Measurements from ENCODE around the gene COL1A1.

COL1A1 gene

DNA sequence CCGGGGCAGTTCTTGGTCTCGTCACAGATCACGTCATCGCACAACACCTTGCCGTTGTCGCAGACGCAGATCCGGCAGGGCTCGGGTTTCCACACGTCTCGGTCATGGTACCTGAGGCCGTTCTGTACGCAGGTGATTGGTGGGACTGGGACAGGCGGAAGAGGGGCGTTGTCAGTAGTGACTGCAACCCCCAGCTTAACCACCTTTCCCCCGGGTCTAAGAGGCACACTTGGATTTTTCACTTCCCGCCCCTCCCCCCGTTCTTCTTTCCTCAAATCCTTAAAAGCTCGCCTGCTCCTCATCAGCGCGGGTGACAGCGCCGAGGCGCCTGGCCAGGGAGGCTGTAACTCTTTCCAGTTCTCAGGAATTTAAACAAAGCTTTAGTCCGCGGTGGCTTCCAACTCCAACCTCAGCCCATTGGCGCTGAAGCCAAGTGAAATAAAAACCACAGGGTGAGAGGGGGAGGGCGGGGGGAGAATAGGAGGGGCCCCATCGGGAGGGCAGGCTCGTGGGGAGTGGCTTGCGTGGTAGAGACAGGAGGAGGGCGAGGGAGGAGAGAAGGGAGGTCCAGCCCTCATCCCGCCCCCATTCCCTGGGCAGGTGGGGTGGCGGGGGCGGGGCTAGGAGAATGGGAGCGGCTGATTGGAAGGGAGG, 1.5 kb downstream of the COL1A1 start:
- DNase-seq: peak; percentile 61

DNA sequence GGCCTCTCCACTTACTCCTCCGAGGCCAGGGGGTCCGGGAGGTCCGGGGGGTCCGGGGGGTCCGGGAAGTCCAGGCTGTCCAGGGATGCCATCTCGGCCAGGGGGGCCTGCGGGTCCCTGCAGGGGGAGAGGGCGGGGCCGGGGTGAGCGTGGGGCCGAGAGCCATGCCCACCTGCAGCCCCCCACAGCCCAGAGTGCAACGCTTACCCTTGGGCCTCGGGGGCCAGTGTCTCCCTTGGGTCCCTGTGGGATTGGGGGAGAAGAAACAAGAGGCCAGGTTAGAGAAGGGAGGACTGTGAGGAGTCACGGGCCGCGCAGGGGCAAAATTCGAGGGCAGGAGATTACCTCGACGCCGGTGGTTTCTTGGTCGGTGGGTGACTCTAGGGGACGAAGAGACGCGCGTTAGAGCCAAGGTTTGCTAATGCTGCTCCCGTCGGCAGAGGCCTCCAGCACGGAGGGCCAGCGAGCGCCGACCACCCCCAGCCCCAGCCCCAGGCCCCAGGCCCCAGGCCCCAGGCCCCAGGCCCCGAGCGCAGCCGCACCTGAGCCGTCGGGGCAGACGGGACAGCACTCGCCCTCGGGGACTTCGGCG, 2.1 kb downstream of the COL1A1 start:
- DNase-seq: no peak

DNA sequence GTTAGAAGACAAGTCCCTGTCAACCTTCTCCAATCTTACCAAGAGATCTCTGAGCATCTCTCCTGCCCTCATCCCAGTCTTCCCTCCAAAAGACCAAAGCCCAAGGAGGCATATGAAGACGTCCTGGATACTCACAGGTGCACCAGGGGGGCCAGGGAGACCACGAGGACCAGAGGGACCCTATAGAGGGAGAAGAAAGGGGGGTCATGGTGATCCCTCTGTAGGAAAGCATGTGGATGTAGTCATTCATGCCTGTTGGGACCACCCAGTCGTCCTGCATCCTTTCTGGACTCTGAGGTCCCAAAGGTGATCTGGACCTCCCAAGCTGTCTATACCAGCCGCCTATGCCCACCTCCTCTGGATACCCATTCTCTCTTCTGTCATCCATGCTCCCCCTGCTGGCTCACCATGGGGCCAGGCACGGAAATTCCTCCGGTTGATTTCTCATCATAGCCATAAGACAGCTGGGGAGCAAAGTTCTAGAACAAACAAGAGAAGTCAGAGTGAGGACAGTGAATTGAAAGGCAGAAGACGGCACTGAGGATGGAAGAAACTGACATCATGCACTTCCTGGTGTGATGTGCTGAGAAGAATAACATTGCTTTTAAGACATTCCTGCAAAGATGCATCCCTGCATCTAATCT, 3.3 kb downstream of the COL1A1 start:
- DNase-seq: peak; percentile 22

DNA sequence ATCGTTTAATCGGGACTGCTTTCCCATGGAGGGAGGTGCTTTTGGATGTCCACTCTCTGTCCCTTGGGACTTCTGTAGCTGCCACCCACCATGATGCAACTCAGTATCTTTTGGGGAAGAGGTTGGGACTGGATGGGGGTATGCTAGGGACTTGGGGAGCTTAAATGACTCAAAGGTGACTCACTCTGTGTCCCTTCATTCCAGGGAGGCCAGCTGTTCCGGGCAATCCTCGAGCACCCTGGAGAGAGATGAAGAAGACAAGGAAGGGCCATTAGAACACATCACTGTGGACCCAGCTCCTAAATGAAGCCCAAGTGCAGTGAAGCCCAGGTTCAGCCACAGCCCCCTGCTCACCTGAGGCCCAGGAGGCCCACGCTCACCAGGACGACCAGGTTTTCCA, 4.6 kb downstream of the COL1A1 start:
- no peak for DNase-seq

DNA sequence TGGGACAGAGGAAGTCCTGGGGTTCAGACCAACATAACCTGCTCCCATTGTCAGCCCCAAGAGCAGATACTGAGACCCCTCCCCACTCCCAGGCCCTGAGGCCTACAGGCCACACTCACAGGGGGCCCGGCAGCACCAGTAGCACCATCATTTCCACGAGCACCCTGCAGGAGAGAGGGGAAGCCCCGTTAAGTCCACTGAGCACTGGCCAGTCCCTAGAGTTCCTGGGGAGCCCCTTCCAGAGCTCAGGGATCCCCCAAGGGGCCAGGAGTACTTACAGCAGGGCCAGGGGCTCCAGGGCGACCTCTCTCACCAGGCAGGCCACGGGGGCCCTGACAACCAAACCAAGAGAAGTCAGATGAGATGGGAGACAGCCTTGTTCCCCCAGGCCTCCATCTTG, 5.4 kb downstream of the COL1A1 start:
- DNase-seq: no peak

DNA sequence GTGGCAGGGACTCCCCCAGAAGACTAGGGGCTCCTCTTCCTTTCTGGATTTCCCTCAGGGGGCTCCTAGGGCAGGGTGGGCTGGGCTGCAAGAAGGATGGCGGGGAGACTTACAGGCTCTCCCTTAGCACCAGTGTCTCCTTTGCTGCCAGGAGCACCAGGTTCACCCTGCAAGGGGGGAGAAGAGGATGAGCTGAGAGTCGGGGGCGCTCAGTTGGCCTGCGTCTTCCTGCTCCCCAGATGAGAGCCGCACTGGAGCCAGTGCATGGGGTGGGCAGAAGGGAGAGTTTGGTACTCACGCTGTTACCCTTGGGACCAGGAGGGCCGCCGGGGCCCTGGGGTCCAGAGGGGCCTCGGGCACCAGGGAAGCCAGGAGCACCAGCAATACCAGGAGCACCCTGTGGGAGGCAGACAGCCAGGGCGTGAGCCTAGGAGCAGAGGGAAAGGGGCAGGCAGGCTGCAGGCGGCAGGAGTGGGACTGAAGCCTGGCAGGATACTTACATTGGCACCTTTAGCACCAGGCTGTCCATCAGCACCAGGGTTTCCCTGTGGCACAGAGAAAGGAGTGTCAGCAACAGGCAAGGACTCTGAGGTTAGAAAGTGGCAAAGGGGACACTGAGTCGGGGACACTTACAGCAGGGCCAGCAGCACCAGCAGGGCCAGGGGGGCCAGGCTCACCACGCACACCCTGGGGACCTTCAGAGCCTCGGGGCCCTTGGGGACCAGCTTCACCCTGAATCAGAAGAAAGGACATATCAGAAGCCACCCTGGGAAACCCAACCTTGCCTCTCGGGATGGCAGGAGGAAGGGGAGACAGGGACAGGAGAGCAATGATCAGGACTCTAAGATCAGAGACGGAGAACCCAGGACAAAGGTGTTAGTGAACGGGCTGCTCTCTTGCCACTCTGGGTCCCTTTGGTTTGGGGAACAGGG, 6.2 kb downstream of the COL1A1 start:
- DNase-seq: no peak

DNA sequence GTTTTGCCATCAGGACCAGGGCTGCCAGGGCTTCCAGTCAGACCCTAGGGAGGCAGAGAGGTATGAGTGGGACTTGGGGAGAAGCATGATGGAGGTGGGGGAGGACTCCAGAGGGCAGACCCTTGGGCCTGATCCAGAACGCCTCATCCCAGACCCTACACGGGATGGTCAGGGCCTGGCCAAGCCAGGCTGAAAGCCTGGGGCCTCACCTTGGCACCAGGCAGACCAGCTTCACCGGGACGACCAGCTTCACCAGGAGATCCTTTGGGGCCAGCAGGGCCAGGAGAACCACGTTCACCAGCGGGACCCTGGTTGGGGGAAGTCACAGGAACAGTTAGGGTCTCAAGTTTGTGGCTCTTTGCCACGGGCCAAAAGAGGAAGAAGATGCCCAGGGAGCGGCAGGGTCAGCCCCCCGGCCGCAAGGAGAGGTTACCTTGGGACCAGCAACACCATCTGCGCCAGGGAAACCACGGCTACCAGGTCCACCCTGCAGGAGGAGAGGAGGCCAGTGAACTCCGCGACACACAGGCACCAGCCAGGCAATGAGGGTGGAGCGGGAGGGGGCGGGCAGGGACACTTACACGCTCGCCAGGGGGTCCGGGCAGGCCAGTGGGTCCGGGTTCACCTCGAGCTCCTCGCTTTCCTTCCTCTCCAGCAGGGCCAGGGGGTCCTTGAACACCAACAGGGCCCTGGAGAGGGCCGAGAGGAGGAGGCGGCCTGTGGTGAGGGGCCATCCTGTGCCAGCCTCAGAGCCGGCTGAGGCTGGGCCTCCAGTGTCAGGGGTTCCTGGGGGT, 7.1 kb downstream of the COL1A1 start:
- DNase-seq: no peak

DNA sequence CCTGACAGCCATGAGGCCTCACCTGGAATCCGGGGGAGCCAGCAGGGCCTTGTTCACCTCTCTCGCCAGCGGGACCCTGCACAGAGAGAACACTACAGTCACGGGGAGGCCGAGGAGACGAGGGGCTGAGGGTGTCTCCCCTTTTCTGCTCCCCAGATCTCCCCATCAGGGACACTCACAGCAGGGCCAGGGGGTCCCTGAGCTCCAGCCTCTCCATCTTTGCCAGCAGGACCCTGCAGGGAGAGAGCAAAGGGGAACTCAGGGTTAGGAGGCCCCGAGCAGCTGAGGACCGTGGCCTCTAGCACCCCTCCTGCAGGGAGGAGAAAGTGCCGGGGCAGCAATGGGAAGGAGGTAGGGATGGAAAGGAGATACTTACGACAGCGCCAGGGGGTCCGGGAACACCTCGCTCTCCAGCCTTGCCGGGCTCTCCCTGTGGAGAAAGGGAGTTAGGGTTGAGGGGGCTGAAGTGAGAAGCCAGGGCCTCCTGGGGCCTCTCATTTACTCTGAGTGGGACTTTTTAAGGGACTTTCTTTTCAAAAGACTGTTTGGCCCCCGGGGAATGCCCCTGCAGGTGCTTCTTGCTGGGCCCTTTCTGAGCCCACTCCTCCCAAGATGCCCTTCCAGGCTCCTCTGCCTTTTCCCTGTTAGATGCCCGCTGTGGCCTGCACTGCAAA, 8.7 kb downstream of the COL1A1 start:
- no peak for DNase-seq

DNA sequence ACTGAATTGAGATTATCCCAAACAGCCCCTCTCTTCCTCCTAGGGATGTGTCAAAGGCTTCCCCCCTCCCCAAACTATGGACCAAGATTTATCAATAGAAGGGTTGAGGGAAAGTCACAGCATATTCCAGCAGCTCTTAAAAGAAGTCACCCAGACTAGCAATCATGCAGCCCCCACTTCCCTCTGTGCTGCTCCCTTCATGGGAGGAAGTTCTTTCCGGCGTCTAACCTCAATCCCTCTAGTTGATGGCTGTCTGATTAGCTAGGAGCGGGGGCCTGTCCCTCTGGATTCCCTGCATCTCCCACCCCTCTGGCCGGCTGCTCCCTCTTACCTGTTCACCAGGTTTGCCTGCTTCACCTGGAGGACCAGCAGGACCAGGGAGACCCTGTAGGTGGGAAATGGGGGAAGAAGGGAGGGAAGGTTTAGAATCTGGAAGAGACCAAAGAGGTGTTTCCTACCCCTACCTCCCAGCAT, 9.2 kb downstream of the COL1A1 start:
- DNase-seq: no peak

DNA sequence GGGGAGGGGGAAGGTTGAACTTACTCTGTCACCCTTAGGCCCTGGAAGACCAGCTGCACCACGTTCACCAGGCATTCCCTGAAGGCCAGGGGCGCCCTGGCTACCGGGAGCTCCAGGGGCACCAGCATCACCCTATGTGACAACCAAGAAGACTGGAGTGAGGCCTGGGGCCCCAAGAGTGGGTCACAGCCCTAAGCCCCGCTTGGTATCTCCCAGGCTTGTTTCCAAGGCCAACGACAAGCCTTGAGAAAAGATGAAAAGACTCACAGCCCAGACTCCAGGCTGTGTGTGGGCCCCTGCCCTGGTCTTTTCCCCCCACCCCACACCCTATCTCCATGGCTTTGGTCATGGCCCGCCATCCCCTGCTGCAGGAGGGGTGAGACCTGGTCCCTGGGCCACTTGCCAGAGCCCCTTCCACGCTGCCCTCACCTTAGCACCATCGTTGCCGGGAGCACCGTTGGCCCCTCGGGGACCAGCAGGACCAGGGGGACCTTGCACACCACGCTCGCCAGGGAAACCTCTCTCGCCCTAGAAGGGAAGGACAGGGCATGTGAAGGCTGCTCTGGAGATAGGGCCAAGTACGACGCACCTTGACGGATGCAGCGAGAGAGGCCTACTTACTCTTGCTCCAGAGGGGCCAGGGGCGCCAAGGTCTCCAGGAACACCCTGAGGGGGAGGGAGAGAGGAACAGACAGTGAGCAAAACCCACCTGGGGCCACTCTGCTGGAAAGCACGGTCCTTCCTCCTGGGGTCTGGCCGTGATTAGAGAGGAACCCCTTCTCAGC, 9.9 kb downstream of the COL1A1 start:
- DNase-seq: no peak

DNA sequence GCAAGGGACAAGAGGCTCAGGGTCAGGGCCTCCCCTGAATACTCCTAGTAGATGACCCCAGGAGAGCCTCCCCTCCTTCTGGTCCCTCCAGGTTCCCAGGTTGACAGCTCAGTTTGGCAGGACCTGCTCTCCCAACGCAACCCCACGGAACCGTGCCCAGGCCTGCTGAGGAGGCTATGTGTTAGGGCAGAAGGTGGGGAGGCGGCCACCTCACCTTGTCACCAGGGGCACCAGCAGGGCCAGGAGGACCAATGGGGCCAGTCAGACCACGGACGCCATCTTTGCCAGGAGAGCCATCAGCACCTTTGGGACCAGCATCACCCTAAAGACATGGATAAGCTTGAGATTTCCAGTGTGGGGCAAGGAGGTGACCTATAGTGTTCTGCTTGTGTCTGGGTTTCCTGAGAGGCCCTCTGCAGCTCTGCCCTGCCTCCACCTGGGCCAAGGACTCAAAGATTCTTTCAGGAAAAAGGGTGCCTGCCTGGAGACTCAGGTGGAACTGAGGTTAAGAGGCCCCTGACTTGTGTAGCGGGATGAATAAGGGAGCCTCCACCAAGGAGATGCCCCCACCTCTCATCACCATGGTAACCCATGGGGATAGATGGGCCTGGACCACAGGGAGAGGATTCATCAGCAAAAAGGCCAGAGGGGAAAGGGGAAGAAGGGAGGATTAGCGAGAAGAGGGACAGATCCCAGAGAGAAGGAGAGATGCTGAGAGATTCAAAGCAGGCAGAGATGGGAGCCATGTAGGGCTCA, 10.7 kb downstream of the COL1A1 start:
- no peak for DNase-seq

DNA sequence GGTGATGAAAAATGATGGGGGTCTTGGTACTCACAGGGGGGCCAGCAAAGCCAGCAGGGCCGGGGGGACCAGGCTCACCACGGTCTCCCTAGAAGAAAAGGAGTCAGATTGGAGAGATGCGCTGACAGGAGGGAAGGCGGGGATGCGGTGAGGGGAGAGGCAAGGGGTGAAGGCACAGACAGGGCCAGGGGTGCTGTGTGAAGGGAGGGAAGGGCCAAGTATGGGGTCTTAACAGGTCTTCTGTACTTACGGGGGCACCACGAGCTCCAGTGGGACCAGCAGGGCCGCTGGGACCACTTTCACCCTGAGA, 11.2 kb downstream of the COL1A1 start:
- DNase-seq: no peak

DNA sequence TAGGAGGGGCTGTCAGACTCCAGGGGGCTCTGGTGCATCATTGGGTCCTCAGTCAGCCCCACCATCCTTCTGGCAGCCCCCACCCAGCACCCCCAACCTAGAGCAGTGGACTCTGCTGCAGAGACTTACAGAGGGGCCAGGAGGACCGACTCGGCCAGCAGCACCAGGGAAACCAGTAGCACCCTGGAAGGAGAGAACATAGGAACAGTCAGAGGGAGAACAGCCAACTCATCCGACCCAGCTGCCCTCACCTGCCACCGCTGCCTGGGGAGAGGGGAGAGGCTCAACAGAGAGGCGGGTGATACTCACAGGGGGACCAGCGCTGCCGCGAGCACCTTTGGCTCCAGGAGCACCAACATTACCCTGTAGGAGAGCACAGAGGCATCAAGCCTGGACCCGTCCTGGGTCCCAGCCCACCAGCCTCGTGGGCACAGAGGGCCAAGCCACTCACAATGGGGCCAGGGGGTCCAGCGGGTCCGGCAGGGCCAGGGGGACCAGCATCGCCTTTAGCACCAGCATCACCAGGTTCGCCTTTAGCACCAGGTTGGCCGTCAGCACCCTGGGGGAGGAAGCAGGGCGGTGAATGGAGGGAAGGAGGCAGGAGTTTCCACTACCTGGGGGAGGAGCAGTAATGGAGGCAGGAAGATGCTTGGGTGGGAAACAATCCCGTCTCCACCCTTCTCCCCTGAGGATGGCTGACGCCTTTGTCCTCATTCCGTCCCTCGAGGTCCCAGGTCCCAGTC, 11.7 kb downstream of the COL1A1 start:
- DNase-seq: no peak

DNA sequence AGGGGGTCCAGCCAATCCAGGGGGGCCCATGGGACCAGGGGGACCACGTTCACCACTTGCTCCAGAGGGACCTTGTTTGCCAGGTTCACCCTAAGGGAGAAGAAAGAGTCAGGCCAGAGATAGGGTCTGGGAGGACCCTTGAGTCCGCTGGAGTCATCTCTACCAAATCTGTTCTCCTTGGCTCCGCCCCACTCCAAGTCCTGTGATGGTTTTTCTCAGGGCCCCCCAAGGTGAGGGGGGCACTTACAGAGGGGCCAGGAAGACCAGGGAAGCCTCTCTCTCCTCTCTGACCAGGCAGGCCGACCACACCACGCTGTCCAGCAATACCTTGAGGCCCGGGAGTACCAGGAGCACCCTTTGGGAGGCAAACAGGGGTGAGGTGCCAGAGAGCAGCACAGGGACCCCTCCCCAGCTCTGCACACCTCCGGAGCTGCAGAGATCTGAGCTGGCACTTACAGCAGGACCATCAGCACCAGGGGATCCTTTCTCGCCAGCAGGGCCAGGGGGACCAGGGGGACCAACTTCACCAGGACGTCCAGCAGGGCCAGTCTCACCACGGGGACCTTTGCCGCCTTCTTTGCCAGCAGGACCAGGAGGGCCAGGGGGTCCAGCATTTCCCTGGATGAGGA, 12.4 kb downstream of the COL1A1 start:
- DNase-seq: no peak

DNA sequence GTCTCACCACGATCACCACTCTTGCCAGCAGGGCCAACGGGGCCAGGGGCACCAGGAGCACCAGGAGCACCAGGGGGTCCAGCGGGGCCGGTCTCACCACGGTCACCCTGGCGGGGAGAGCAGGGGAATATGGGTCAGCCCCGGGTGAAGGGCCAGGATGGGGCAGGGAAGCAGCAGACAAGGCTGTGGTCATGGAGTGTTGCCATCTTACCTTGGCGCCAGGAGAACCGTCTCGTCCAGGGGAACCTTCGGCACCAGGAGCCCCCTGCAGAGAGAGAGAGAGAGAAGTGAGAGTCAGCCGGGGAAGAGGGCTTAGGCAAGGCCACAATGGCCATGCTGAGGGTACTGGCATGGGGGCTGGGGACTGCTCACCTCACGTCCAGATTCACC, 12.9 kb downstream of the COL1A1 start:
- no peak for DNase-seq

DNA sequence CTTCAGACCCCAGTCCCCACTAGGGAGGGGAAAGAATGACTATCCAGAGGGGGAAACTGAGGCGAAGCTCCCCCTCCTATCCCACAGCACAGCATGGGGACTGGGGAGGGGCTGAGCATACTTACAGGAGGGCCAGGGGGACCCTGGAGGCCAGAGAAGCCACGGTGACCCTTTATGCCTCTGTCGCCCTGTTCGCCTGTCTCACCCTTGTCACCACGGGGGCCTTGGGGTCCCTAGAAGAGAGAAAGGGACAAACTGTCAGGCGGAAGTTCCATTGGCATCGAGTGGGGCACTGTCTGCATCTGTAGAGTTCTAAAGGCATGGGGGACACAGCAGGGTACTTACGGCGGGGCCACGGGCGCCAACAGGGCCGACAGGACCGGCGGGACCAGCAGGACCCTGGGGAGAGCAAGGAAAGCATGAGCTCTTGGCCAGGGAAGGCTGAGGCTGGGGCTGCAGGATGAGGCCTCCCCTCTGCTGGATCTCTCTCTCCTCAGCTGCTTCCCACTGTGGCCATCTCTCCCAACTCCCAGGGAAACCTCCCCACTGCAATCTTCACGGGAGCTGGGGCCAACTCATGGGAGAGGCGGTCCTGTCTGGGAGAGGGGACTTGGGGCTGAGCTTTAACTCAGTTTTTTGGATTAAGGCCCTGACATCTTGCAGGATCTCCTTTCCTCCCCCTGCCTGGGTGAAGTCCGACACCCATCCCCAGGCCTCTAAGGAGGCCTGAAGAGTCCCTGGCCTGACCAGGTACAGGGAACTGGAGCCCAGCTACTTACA, 13.5 kb downstream of the COL1A1 start:
- DNase-seq: no peak

DNA sequence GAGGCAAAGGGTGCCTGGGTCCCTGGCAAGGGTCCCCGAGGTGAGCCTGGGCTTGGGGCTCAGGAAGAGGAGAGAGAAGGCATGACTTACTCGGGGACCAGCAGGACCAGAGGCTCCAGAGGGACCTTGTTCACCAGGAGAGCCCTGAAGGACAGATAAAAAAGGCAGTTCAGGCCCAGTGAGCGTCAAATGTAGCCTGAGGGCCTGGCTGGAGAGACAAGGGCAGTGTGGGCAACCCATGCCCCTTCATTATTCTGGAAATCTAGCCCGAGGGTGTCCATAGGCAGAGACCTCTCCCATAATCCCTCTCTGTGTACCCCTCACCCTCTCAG, 14.1 kb downstream of the COL1A1 start:
- no peak for DNase-seq

DNA sequence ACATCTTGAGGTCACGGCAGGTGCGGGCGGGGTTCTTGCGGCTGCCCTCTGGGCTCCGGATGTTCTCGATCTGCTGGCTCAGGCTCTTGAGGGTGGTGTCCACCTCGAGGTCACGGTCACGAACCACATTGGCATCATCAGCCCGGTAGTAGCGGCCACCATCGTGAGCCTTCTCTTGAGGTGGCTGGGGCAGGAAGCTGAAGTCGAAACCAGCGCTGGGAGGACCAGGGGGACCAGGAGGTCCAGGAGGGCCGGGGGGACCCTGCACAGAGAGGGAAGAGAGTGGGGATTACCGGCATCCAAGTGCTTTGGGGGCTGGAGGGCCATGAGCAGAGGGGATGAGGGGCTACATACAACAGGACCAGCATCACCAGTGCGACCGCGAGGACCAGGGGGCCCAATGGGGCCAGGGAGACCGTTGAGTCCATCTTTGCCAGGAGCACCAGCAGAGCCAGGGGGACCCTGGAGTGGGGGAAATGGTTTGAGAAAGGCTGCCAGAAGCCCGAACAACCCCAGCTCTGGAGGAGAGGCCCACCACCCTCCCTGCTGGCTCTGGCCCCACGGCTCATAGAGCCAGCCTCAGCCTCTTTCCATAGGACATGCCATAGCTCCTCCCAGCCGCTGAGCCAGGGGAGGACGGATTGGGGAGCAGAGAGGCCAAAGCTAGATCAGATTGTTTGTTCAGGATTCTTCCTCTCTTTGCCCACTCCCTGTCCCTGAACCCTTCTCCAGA, 14.6 kb downstream of the COL1A1 start:
- DNase-seq: no peak
